Measurements from ENCODE around the gene IL6R.
"Not testable (repeated sequence)": the region's sequence is repeated elsewhere in the genome, so short reads cannot be mapped to it uniquely, and the experiment has no call there.

Gene IL6R

GRCh38 chr1:154485106-154485505 is 80.0 kb downstream of the IL6R start:
- DNase-seq = no peak

GRCh38 chr1:154485910-154486496 is 80.9 kb downstream of the IL6R start:
- no peak for DNase-seq

- not testable (repeated sequence) for DNase-seq
Measured at GRCh38 chr1:154486756-154487155, 81.6 kb downstream of the IL6R start.

- DNase-seq = no peak
Measured at GRCh38 chr1:154488922-154489321, 83.8 kb downstream of the IL6R start.

GRCh38 chr1:154489695-154490274 is 84.6 kb downstream of the IL6R start:
- DNase-seq = no peak

- no peak for DNase-seq
Measured at GRCh38 chr1:154490317-154490716, 85.2 kb downstream of the IL6R start.

- DNase-seq = no peak
Measured at GRCh38 chr1:154492115-154492514, 87.0 kb downstream of the IL6R start.

- DNase-seq = no peak
Measured at GRCh38 chr1:154493276-154493675, 88.1 kb downstream of the IL6R start.

GRCh38 chr1:154495496-154496273 is 90.5 kb downstream of the IL6R start:
- DNase-seq = no peak

- no peak for DNase-seq
Measured at GRCh38 chr1:154496383-154496782, 91.2 kb downstream of the IL6R start.

- DNase-seq = no peak
Measured at GRCh38 chr1:154497026-154497806, 92.1 kb downstream of the IL6R start.

GRCh38 chr1:154499446-154499845 is 94.3 kb downstream of the IL6R start:
- no peak for DNase-seq

- DNase-seq = no peak
Measured at GRCh38 chr1:154500533-154500932, 95.4 kb downstream of the IL6R start.

- DNase-seq = no peak
Measured at GRCh38 chr1:154501423-154502065, 96.4 kb downstream of the IL6R start.

- no peak for DNase-seq
Measured at GRCh38 chr1:154502066-154502743, 97.1 kb downstream of the IL6R start, which contains the start of the genes SHE and TDRD10. SHE (minus strand) TSS chr1:154502412; CDS start chr1:154502026, 386 bp downstream. TDRD10 (plus strand) TSS chr1:154502219; CDS start chr1:154506904, 4,685 bp downstream.

GRCh38 chr1:154502744-154503115 is 97.6 kb downstream of the IL6R start:
- no peak for DNase-seq

- DNase-seq = no peak
Measured at GRCh38 chr1:154503898-154504297, 98.8 kb downstream of the IL6R start.

- DNase-seq = no peak
Measured at GRCh38 chr1:154512760-154513159, 107.6 kb downstream of the IL6R start.

- DNase-seq = no peak
Measured at GRCh38 chr1:154514066-154514553, 109.0 kb downstream of the IL6R start.

GRCh38 chr1:154517661-154518060 is 112.5 kb downstream of the IL6R start:
- DNase-seq = no peak
